HepG2 (cell line): ENCODE data around the gene RSL1D1. TPM values are rescaled to one million over a fixed set of nuclear protein-coding genes. Genes with fewer than 3 reads are reported as not detected.
A peak's percentile ranks its signal among the peaks of the same experiment; 100 is the strongest.

Source experiments
- ATF5 ChIP-seq: sonication (generic); formaldehyde crosslinking; IDR thresholded peaks from 2 replicates; pipeline ENCODE4 v1.4.0; 2020; ENCODE audit warnings: mild to moderate bottlenecking, low read depth, missing genetic modification reagents
- KDM4B ChIP-seq: sonication (generic); formaldehyde crosslinking; IDR thresholded peaks from 2 replicates; pipeline ENCODE4 v1.4.0; 2020; ENCODE audit warnings: missing genetic modification reagents
- NAIF1 ChIP-seq: sonication (generic); formaldehyde crosslinking; IDR thresholded peaks from 2 replicates; pipeline ENCODE4 v1.5.0; 2020; ENCODE audit warnings: mild to moderate bottlenecking, missing genetic modification reagents, borderline replicate concordance
- NFAT5 ChIP-seq: sonication (generic); formaldehyde crosslinking; IDR thresholded peaks from 2 replicates; pipeline ENCODE4 v1.4.0; 2020; ENCODE audit warnings: missing genetic modification reagents
- SMYD3 ChIP-seq: sonication (generic); formaldehyde crosslinking; IDR thresholded peaks from 2 replicates; pipeline ENCODE4 v1.8.1; 2023; ENCODE audit warnings: mild to moderate bottlenecking, missing genetic modification reagents
- ZNF121 ChIP-seq: sonication (generic); formaldehyde crosslinking; IDR thresholded peaks from 2 replicates; pipeline ENCODE4 v1.5.0; 2020; ENCODE audit warnings: mild to moderate bottlenecking, missing genetic modification reagents
- ZNF235 ChIP-seq: sonication (generic); formaldehyde crosslinking; IDR thresholded peaks from 2 replicates; pipeline ENCODE4 v1.8.1; 2023; ENCODE audit warnings: mild to moderate bottlenecking, missing genetic modification reagents, borderline replicate concordance
- ZNF569 ChIP-seq: sonication (generic); formaldehyde crosslinking; IDR thresholded peaks from 2 replicates; pipeline ENCODE4 v1.5.0; 2020; ENCODE audit warnings: mild to moderate bottlenecking, missing genetic modification reagents, moderate library complexity, borderline replicate concordance
- polyA plus RNA-seq, 8 experiments: library from polyadenylated mRNA; depleted of rRNA in 3 of 8; stranded (reverse) in 7 of 8; unstranded in 1 of 8; fragments of >200 nt; fragmentation: Illumina TruSeq in 4 of 8; extraction: Trizol in 4 of 8; gene quantifications; 2 replicates each; pipeline versions ENCODE4 v1.2.1 to v1.2.3, GENCODE V29; 2011 to 2016; ENCODE audit warnings: low read depth in 4 of 8, missing spikeins in 1 of 8, mixed read lengths in 1 of 8; ENCODE audit not compliant: insufficient read depth in 1 of 8
- total RNA-seq, 5 experiments: library from RNA; depleted of rRNA; stranded (reverse); fragments of >200 nt; fragmentation: Illumina TruSeq; extraction: Trizol; gene quantifications; 2 replicates each; pipeline ENCODE4 v1.2.3, GENCODE V29; 2016; ENCODE audit warnings: low read depth in 1 of 5
- TF ChIP-seq, protein P1 (sequence below): sonication (generic); formaldehyde crosslinking; IDR thresholded peaks from 2 replicates; pipeline ENCODE4 v1.4.0; 2020; ENCODE audit warnings: mild to moderate bottlenecking, low read depth, missing genetic modification reagents
- TF ChIP-seq, protein P2 (sequence below): sonication (generic); formaldehyde crosslinking; IDR thresholded peaks from 2 replicates; pipeline ENCODE4 v1.4.0; 2020; ENCODE audit warnings: missing genetic modification reagents

The RSL1D1 gene
- total and polyA plus RNA-seq, 2 of the 13 experiments (the other 11 are each of a cell fraction or from before 2014, with no cell fraction given) = 187 to 343 TPM

DNA sequence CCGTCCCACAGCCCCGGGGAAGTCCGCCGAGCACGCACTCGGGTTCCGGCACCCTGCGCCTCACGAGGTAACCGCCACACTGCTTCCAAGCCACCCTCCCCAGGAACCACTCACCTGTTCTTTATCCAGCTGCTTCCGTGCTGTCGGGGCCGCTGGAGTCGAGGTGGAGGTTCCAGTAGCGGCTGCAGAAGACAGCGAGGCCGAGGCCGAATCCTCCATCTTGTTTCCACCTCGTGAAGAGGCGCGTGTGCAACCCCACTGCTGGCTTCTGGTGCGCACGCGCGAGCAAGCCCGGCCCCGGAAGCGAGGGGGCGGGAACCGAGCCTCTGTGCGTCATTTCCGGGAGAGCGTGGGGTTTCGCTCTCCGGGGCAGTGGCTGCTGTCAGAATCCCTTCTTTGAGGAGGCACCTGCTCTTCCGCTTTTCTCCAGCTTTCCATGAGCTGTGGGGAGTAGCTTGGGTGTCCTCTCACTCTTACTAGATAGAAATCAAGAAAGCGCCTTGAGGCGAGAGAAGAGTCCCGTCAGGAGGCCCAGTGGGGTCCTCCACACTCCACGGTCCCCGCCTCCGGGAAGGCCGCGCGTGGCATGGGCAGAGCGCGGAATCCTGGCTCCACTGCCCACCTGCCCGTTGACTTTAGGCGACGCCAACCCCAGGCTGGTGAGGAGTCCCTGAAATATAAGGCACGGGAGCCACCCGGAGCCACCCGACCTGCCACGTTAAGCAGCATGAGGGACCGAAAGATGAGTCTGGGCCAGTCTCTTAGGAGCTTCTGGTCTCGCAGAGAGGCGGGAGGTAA lies at the start of gene RSL1D1 (continued):
- TF ChIP-seq NAIF1 (CRISPR knock-in tag) (peak; percentile 92), ZNF235 (CRISPR knock-in tag) (0 out of 2 replicates have a peak, but pooled peaks have one; percentile 64), KDM4B (CRISPR knock-in tag) (peak; percentile 93), SMYD3 (CRISPR knock-in tag) (peak; percentile 96), ATF5 (CRISPR knock-in tag) (peak; percentile 71; the same call in 1 of the 2 replicates), ZNF121 (CRISPR knock-in tag) (peak; percentile 3; the same call in 1 of the 2 replicates), NFAT5 (CRISPR knock-in tag) (peak; percentile 96), ZNF569 (CRISPR knock-in tag) (peak; percentile 18; the same call in 1 of the 2 replicates)
- TF ChIP-seq, protein P1, sequence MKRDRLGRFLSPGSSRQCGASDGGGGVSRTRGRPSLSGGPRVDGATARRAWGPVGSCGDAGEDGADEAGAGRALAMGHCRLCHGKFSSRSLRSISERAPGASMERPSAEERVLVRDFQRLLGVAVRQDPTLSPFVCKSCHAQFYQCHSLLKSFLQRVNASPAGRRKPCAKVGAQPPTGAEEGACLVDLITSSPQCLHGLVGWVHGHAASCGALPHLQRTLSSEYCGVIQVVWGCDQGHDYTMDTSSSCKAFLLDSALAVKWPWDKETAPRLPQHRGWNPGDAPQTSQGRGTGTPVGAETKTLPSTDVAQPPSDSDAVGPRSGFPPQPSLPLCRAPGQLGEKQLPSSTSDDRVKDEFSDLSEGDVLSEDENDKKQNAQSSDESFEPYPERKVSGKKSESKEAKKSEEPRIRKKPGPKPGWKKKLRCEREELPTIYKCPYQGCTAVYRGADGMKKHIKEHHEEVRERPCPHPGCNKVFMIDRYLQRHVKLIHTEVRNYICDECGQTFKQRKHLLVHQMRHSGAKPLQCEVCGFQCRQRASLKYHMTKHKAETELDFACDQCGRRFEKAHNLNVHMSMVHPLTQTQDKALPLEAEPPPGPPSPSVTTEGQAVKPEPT (CRISPR knock-in tag) = peak; percentile 83; the same call in 1 of the 2 replicates
- TF ChIP-seq, protein P2, sequence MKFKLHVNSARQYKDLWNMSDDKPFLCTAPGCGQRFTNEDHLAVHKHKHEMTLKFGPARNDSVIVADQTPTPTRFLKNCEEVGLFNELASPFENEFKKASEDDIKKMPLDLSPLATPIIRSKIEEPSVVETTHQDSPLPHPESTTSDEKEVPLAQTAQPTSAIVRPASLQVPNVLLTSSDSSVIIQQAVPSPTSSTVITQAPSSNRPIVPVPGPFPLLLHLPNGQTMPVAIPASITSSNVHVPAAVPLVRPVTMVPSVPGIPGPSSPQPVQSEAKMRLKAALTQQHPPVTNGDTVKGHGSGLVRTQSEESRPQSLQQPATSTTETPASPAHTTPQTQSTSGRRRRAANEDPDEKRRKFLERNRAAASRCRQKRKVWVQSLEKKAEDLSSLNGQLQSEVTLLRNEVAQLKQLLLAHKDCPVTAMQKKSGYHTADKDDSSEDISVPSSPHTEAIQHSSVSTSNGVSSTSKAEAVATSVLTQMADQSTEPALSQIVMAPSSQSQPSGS = peak; percentile 53; the same call in 1 of the 2 replicates
